ENCODE measurements around the gene PSD4. TPM values are rescaled to one million over a fixed set of nuclear protein-coding genes. Genes with fewer than 3 reads are reported as not detected.

The PSD4 gene
- total and polyA plus RNA-seq, 2 experiments from 2014 or later, result 2.5 to 9.0 TPM

DNA sequence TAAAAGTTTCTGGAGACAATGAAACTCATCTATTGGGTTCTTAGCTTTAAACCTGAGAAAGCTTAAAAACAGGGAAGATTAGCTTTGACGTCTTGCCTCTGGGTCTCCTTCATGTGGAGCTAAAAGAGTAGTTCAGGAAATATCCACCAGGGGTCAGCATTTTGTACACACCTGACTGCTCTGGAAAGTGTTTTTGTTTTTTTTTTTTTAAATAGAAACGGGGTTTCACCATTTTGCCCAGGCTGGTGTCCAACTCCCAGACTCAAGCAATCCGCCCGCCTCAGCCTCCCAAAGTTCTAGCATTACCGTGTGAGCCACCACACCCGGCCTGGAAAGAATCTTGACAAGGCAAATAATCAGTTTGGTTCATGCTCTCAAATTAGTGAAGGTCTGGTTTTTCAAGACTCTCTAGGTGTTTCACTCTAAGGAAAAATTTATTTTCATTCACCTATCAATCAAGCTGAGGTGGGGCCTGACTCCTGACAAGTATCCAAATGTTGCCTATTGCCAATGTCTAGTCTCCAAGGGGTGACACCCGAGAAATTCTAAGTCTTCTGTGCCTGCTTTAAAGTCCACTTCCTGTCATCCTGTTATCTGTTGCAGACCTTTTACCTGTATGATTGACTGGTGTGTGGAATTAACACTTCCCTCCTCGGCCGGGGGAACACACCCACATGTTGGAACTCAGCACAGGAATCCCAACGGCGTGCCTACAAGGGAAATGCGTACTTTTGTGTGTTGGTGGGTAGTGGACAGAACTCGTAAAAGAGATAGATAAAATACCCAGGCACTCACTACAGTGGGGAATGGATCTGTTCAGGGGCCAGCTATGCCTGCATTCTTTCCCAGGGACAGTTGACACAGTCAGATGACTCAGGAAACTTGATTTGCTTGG is 35.1 kb upstream of the PSD4 start:
- no peaks in the 10 kb centered on the region for H3K36me3 ChIP-seq
- H3K4me1 ChIP-seq (ENCODE audit: low read depth), result peaks cover 6% of the 10 kb centered on the region
- no peaks in the 10 kb centered on the region for H3K27me3 ChIP-seq
- no peak overlapping the region for H3K4me3 ChIP-seq
- peak overlapping the region; percentile 38 for H3K27ac ChIP-seq
- peak; percentile 79 for TF ChIP-seq CTCF (IDR thresholded peaks at IDR 0.05; ENCODE audit: low read depth, low read length)
- DNase-seq (ENCODE audit: low read depth in 1 of 2, low spot score in 1 of 2), result peak; percentile 80
- H3K9me3 ChIP-seq (ENCODE audit: low read depth), result no peaks in the 10 kb centered on the region

DNA sequence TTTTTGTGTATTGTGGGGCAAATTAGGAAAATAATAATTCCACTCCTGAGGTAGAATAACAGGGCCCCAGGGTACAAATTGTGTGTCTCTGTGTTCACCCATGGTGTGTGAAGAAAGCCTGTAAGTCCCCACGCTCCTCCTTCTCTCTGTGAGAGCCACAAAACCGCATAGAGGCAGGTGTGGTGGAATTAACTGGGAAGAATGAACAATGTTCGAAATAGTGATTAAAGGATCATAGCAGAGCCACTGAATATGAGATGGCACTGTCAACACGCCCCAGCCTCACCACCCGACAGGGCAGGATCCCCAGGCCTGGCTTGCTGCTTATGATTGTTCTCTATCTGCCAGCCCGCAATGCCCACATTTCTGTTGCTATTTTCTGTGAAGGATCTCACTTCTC is 32.3 kb upstream of the PSD4 start:
- Histone ChIP-seq H3K4me1 (ENCODE audit: low read depth) (peaks cover 6% of the 10 kb centered on the region), H3K9me3 (ENCODE audit: low read depth) (no peaks in the 10 kb centered on the region)

GRCh38 chr2:113142290-113142689 is 31.5 kb upstream of the PSD4 start:
- no peaks in the 10 kb centered on the region for H3K9me3 ChIP-seq (ENCODE audit: low read depth)
- no peaks in the 10 kb centered on the region for H3K27me3 ChIP-seq
- no peak overlapping the region for H3K27ac ChIP-seq
- no peak overlapping the region for H3K4me3 ChIP-seq
- peaks cover 6% of the 10 kb centered on the region for H3K4me1 ChIP-seq (ENCODE audit: low read depth)
- no peak for TF ChIP-seq CTCF (IDR thresholded peaks at IDR 0.05; ENCODE audit: low read depth, low read length)
- H3K36me3 ChIP-seq, result no peaks in the 10 kb centered on the region
- no peak for DNase-seq (ENCODE audit: low read depth in 1 of 2, low spot score in 1 of 2)

More for the DNA sequence above, 32.3 kb upstream of the PSD4 start:
- no peak for DNase-seq (ENCODE audit: low read depth in 1 of 2, low spot score in 1 of 2)
- no peak for TF ChIP-seq CTCF (IDR thresholded peaks at IDR 0.05; ENCODE audit: low read depth, low read length)
- no peak overlapping the region for H3K4me3 ChIP-seq
- no peak overlapping the region for H3K27ac ChIP-seq
- no peaks in the 10 kb centered on the region for H3K36me3 ChIP-seq
- no peaks in the 10 kb centered on the region for H3K27me3 ChIP-seq

DNA sequence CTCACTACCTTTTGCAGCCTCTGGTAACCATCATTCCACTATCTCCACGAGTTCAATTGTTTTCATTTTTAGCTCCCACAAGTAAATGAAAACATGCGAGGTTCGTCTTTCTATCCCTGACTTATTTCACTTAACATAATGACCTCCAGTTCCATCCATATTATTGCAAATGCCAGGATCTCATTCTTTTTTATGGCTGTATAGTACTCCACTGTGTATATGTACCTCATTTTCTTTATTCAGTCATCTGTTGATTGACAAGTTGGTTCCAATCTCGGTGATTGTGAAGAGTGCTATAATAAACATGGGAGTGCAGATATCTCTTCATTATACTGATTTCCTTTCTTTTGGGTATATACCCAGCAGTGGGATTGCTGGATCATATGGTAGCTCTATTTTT is 29.5 kb upstream of the PSD4 start:
- no peaks in the 10 kb centered on the region for H3K9me3 ChIP-seq (ENCODE audit: low read depth)
- peaks cover 1% of the 10 kb centered on the region for H3K4me1 ChIP-seq (ENCODE audit: low read depth)
- no peak for DNase-seq (ENCODE audit: low read depth in 1 of 2, low spot score in 1 of 2)
- no peak overlapping the region for H3K27ac ChIP-seq
- H3K36me3 ChIP-seq, result no peaks in the 10 kb centered on the region
- TF ChIP-seq CTCF (IDR thresholded peaks at IDR 0.05; ENCODE audit: low read depth, low read length), result no peak
- H3K27me3 ChIP-seq, result no peaks in the 10 kb centered on the region
- H3K4me3 ChIP-seq, result no peak overlapping the region

DNA sequence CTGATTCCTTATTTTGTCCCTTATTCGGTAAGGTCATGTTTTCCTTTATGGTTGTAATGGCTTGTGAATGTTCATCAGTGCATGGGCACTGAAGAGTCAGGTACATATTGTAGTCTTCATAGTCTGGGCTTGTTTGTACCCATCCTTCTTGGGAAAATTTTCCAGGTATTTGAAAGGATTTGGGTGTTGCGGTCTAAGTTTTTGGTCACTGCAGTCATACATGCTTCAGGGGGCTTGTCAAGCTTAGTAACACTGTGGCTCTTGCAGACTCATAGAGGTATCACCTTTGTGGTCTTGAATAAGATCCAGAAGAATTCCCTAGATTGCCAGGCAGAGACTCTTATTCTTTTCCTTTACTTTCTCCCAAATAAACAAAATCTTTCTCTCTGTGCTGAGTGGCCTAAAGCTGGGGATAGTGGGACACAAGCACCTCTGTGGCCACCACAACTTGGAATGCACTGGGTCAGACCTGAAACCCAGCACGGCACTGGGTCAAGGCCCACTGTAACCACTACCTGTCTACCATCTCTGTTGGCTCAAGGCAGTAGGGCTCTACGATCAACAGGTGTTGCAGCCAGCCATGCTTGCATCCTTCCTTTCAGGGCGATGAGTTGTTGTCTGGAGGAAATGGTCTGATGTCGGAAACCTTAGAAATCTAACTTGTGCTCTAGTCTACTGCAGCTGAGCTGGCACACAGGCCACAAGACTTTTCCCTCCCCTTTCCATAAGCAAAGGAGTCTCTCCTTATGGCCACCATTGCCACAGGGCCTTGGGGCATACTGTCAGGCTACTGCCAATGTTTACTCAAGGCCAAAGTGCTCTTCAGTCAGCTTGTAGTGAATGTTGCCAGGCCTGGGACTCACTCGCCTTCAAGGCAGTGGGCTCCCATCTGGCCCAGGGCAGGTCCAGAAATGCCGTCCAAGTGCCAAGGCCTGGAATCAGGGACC is 24.9 kb upstream of the PSD4 start:
- no peaks in the 10 kb centered on the region for H3K36me3 ChIP-seq

More for the DNA sequence above, 24.9 kb upstream of the PSD4 start:
- Histone ChIP-seq H3K4me1 (ENCODE audit: low read depth) (no peaks in the 10 kb centered on the region), H3K27ac (no peak overlapping the region), H3K9me3 (ENCODE audit: low read depth) (no peaks in the 10 kb centered on the region), H3K27me3 (no peaks in the 10 kb centered on the region), H3K4me3 (no peak overlapping the region)
- no peak for TF ChIP-seq CTCF (IDR thresholded peaks at IDR 0.05; ENCODE audit: low read depth, low read length)
- DNase-seq (ENCODE audit: low read depth in 1 of 2, low spot score in 1 of 2), result no peak
